ENCODE results near the gene DHRS4.

The DHRS4 gene

DNA sequence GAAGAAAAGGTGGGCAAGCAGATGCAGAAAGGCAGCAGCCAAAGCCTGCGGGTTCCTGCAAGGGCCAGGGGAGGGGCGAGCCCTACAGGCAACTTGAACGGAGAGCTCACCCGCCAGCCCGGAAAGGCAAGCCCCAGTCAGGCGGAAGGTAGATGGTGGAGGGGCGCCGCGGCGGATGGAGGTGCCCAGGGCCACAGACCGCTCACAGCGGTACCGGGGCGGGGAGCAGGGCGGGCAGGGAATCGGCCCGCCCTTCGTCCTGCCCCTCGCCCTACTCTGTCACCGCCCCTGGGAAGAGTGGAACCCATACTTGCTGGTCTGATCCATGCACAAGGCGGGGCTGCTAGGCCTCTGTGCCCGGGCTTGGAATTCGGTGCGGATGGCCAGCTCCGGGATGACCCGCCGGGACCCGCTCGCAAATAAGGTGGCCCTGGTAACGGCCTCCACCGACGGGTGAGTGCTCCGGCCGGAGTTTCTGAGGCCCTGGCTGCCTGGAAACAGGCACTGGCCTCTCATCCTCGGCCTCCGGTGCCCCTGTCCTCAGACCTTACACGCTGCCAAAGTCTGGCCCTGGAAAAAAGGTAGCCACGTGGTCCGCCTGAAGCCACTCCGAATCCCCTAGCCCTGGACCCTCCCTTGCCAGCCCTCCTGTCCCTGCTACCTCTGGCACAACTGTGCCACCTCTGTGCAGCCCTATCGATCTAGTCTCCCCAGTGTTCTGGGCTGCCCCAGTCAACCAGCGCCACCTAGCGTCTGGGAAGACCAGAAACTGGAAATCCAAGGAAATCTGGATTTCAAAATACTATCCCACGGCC, at the start of gene DHRS4:
TSS of gene DHRS4 (plus strand) at position 307 of the 815 bp plus-strand sequence. CDS start at position 326, 19 bp downstream.
- DNase-seq: peak; percentile 90

DNA sequence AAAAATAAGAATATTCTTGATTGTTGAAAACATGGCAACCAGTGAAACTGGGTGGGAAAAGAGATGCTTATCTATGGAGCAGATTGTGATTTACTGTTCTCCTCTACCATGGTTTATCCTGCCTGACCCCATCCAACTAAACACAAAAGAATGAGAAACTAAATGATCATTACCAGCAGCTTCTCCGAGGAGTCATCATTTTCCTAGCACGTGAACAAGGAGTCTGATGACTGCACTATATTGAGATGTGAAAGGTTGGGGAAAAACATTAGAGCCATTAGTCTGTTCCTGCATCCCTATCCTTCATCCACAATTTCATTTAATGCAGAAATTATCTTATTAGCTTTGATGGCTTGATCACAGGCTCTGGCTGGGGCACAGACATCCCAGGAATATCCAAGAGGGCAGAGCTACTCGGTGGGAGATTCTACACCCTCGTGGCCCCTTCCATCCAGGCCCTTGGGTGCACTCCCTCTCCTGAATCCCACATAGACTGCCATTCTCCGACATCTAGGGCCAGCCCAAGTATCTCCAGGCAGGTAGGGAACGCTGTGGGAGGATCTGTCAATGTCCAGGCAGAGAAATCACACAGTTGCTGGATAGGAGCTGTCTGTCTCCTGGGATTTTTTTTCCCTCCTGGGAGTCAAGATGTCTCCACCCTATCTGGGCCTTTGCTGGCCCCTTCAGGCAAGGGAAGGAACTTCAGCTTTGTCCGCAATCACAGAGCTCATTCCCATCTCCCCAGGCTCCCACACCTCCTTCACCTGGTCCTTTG, 43.3 kb upstream of the DHRS4 start:
- peak; percentile 43 for DNase-seq

DNA sequence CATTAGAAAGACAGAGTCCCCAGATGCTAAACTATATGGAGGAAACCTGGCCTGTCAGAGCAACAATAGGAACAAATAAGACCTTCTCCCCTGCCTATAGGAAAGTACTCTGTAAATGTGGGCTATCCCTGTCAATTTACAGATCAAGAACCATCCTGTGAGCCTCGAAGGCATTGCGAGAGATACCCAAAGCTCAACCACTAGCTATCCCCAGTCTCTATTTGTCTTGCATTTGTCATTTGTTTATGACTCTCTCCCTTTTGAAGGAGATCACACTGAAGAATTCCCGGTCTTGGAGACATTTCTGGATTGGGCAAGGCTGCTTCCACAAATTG, 42.7 kb upstream of the DHRS4 start:
- no peak for DNase-seq

DNA sequence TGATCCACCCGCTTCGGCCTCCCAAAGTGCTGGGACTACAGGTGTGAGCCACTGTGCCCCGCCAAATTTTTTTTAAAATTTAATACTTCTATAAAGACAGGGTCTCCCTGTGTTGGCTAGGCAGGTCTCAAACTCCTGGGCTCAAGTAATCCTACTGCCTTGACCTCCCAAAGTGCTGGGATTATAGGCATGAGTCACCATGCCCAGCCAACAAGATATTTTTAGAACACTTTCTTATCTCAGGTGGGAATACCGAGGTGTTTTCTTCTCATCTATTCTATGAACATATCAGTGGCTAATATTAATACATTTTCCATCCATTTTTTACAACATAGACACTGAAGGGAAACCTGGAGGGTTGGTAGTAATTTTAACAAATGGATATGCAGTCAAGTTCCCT, 38.0 kb upstream of the DHRS4 start:
- no peak for DNase-seq

DNA sequence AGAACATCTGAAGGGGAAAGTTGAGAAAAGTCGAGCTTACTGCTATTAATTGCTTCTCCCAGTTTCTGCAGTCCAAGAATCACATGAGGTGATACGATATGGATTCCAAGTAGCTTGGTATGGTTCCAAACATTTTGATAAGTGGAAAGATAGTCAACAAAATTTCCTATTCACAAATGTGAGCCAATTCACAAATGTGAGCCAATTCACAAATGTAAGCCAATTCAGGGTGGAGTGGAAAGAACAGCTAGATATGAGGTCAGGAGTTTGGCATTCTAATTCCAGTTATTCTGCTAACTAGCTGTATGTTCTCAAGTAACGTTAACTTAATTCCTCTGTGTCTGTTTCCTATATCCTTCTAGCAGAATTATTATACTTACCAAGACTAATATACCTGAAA, 37.6 kb upstream of the DHRS4 start:
- no peak for DNase-seq

DNA sequence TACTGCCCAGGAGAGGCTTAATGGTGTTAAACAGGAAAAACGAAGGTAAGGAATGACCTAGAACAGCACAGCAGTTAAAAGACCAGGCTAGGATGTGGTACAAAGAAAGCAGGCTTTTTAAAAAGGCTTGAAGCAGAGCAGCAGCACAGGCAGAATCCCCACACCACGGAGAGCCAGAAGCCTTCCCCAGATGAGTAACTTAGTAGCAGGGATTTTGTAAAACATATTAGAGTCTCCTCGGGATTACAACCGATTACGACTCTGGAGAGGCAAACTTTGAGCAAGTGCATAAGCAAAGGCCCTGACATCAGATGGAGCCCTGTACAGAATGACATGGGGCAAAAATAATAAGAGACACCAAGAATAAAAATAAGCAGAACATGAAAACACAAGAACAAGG, 37.1 kb upstream of the DHRS4 start:
- DNase-seq: no peak

DNA sequence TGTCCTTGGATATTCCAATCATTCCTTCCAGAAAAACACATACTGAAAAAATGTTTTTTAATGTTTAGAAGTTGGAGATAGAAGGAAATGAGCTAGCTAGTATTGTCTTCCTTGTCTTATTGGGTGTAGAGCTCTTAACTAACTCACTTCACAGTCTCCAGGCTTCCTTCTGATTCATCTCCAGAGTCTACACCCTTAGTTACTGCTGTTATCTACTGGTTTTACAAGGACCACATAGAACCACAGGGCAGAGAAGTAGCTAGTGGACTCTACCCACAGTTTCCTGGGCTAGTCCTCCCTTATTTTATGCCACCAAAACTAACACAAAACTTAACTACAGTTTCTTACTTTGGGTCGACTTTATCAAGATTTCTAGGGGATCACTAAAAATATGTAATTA, 31.0 kb upstream of the DHRS4 start:
- DNase-seq: no peak

DNA sequence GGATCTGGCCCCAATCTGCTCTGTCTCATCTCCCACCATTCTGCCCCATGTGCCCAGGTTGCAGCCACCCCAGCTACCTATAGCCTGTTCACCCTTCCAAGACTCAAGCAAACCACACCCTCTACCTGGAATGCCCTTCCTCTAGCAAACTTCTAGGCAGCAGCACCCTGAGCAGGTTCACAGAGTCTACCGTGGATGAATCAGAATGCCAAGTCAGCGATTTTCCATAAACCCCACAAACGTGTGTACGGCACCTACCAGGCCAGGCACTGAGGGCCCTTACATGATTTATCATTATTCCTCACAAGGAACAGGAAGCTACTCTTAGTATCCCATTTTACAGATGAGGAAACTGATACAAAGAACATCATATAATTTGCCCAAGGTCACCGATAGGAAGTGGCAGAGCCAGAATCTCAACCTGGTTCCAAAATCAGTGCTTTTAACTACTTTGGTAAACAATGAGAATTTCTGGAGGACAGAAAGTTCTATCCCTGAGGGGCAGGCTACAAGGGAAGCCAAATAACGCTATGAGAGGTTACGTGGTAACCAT, 28.0 kb upstream of the DHRS4 start:
- no peak for DNase-seq

DNA sequence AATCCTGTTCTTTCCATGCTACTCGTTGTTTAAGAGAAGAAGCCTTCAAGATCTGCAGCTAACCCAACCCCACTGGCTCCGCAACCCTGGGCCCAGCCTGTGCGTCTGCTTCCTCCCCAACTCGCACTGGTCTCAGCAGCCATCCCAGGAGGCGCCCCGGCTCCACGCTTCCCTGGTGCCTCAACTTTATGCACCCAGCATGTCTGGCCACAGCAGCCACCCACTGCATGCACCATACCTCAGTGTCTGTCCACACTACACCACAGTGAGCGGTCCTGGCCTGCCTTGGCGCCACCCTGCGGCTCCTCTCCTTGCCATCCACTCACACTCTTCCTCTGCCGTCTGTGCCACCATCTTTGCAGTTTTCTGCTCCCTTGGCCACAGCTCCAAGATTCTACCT, 27.0 kb upstream of the DHRS4 start:
- no peak for DNase-seq

DNA sequence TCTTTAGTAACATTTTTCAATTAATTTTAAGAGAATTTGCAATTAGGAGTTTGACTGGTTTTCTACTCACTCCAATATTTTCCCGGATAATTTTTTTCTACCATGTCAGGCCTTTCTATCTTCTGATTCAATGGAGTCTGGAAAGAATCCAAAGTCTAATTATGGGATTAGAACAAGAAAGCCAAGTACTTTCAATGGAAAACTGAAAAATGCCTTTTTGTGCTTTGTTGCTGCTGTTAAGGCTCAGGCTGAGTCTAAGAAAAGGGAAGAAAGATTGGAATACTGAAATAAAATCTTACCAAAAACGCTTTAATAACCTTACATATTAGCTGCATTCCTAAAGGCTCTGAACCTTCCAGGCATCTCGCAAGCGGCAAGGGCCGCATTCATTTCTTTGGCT, 24.4 kb upstream of the DHRS4 start:
- DNase-seq: no peak

DNA sequence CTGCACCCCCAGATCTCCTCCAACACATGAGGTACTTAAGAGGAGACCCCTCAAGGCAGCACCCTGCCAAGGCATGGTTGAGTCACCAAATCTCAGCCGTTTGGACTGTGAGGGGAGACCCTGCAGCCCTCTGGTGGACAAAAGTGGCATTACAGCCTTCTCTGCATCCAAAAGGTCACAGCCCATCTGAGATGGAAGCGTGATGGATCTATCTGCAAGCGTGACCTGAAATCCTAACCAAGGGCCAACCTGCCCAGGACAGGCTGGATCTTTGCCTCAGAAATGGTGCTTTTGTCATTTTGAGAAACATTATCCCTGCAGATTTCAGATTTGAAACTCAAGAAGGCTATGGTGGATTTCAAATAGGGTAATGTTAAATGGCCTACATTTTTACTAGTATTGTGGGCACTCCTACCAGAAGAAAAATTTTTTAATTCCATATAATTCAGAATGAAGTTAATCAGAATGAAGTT, 23.7 kb upstream of the DHRS4 start:
- DNase-seq: peak; percentile 89

DNA sequence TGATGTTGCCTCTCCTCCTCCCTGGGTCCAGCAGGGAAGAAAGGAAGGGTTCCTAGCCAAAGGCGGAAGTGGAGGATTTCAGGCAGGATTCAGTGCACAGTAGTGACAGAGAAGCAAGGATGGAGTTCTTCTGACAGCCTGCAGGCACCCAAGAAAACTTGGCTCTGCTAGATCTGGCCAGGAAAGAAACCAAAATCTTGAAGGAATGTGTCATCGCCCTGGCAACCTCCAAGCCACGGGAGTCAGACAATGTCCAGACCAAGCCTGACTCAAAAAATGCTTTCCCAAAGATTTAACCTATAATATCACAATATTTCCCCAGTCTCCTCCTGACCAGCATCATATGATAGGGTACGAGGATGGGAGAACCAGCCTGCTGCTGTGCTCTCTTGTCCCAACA, 22.8 kb upstream of the DHRS4 start:
- no peak for DNase-seq

DNA sequence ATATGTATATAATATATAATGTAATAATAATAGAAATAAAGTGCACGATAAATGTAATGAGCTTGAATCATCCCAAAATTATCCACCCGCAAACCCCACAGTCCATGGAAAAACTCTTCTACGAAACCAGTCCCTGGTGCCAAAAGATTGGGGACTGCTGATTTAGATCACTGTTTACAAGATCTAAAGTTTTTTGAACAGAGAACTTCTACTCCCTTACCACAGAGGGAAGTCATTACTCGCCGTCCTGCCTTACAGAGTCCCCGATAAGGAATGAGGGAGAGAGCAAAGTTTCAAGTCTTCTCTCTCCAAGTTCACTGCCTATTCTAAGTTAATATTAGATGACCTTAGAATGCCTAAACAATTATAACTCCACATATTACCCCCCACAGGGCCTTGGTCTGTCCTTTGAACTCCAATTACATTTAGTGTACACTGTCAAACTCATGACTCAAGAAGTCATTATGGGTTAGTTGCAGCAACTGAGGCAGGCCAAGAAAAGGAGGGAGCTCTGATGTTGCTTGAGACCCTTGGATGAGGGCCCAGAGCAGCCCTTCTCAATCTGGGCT, 21.8 kb upstream of the DHRS4 start:
- DNase-seq: no peak

DNA sequence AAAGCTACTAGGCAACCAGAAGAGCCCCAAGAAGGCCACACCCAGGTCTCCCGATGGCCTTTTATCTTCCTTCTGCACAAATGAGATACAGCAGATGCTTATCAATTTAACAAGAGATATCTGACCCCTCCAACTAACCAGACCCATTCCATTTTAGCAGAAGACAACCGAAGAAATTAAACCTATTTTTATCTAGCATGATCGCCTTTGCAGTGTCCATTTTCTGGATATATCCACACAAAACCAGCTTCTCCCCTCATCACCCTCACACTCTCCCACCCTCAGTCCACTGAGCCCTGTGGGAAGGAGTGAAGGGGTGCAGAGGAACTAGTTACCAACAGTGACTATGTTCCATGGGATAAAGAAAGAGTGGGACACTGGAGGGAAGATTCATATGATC, 20.9 kb upstream of the DHRS4 start:
- DNase-seq: no peak

DNA sequence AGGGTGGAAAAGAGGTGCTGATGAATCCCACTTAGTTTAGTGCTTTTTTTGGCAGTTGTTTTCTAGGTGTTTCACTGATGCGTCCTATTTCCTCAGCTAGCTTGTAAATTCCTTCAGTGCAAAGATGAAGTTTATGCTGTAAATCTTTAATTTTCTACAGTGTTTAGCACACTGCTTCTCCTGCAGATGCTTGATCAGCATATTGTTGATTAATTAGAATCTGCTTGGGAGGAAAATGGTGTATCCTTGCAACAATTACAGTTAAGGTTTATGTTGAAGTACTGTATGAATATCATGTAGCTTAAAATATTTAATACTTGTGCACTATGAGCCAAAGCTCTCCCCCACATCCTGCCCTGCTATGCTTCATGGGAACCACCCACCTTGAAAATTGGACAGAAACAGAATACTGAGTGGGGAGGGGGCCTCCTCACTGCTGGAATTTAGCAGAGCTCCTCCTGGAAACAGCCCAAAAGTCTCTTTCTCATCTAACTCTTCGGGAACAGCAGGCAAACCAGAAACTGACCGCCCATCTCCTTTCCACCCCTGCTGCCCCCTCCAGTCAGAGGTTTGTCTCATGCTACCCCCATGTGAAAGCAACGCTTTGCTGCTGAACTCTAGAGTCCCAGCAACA, 20.3 kb upstream of the DHRS4 start:
- no peak for DNase-seq

DNA sequence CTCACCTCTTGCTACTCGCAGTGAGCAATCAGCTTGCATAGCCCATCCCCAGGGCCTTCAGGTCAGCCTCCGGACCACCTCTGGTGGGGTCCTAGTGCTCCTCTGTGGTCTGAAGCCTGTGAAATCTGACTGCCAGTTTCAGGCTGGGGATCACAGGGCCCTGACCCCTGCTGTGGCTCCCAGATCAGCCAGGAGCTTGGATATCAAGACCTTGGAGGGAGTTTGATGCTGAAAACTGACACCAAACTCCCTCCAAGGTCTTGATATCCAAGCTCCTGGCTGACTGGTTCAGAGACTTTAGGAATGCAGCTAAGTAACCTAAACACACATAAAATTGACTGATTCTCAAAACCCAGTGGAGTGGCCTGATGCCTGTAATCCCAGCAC, 19.8 kb upstream of the DHRS4 start:
- no peak for DNase-seq

DNA sequence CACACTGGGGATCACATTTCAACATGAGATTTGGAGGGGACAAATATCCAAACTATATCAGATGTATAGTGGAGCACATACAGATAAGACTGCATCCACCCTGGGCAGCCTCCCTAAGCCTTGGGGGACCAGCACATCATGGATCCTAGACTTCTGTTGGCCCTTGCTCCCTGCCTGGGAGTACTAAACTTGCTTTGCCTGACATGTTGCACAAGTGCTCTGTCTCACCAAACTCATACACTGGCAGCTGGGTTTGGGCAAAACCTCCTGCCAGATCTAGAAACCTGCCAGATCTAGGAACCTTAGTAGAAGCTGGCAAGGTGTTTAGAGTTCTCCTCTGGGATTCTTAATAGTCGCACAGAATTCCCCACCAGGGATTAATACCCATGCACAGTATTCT, 18.4 kb upstream of the DHRS4 start:
- no peak for DNase-seq

DNA sequence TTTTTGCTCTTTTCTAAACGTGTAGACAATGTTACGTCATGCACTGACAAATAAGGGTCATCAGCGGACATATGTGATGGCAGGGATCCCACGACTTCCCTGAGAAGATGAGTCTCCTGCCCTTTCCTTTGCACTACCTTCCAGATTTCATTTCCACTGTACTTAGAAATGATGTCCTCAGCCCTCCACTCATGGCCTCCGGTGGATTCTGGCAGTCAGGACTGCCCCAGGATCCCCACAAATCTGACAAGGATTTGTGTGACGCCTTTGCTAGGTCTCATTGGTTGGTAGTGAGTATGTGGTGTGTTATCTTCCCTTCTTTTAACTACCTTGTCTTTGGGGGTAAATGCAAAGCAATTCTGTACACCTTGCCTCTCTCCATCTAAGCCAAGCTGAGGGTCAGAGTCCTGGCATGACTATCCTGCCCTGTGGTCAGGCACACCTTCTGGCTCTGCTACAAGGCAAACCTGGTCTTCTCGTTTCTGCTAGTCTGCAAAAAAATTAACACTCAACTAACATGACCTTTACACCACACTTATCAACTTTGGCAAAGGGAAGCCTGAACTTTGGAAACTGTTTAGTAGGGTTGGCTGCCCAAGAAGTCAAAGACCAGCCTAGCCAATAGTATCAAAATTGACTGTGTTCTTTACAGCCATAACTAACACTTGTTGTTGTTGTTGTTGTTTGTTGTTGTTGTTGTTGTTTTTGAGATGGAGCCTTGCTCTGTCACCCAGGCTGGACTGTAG, 17.3 kb upstream of the DHRS4 start:
- DNase-seq: no peak

DNA sequence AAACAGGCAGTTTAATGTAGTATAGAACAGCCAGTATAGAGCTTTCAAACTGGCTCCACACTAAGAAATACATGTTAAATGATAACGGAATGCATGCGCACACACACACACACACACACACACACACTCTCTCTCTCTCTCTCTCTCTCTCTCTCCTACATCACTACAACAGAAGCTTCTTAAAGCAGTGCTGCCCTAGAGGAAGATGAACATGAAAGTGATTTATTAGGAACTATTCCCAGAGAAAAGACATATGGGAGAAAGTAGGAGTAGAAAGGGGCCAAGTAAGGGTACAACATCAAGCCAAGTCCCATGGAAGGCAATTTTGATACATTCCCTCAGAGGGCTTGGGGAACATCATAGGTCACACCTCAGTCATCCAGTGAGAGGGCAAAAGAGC, 16.4 kb upstream of the DHRS4 start:
- no peak for DNase-seq

DNA sequence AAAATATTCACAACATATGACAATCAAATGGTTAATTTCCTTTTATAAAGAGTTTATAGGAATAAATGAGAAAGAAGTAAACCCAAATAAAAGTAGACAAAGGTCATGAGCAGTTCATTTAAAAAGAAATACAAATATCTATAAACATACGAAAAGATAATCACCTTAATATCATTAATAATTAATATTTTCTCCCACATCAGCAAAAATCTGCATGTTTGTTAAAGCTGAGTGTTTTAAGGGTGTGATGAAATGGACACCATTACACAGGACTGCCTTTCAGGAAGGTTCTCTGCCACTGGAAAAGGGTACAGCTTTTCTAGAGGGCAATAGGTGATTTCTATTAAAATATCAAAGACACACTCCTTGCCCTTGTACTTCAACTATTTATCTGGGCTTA, 14.7 kb upstream of the DHRS4 start:
- DNase-seq: no peak

DNA sequence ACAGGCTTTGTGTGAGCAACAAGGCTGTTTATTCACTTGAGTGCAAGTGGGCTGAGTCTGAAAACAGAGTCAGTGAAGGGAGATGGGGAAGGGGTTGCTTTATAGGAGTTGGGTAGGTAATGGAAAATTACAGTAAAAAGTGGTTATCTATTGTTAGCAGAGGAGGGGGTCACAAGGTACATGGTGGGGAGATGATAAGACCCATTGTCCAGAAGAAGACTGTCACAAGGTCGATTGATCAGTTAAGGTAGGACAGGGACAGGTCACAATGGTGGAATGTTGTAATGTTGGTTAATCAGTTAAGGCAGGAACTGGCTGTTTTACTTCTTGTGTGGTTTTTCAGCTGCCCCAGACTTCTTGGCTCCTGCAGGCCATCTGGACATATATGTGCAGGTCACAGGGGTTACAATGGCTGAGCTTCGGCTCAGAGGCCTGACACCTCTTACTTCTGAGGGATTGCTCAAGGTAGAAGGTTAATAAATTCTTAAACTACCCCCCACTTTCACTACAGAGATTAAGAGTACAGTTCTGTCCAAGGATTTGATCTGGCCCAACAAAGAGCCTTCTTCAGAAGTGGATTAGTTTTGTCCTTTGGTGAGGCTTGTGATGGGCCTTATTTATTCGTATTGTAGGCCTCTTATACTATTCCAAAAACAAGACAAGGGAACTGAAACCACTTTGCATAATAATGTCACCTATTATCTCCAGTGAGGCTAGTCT, 13.8 kb upstream of the DHRS4 start:
- no peak for DNase-seq

DNA sequence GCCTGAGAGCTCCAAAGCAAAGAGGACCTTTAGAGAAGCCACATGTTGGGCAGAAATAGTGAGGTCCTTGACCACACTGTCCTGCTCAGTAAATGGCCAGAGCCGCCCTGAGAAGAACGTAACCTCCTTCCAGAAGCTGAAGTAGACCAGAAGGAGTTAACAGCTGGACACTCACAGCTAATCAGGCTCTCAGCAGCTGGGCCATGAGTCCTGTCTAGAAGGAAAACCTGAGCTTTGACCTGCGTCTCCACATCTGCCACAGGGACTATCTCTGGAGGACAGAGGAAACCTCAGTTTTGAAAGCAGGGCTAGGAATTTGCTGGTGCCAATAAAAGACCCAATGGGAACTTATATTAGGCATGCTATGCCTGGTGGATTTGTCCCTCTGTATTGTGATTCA, 12.3 kb upstream of the DHRS4 start:
- DNase-seq: no peak

All from stimulated activated CD4-positive, alpha-beta T cell treated with anti-CD3 and anti-CD28 coated beads, Interleukin-15, amount 100 ng/mL, for 24 hours (primary cell).